Occipital lobe (tissue), 2 donors: ENCODE results near the gene KIF1A. TPM values are rescaled to one million over a fixed set of nuclear protein-coding genes. Genes with fewer than 3 reads are reported as not detected.

Experiments used
- DNase-seq: peaks from one replicate; lab custom pipeline; 2025; lab: John Stamatoyannopoulos, UW
- total RNA-seq: library from RNA; depleted of rRNA; stranded (reverse); fragments of >200 nt; gene quantifications from one replicate; pipeline ENCODE4 v1.2.3, GENCODE V29; 2014

The KIF1A gene
- total RNA-seq, 1 donor from 2014 or later = 219 TPM

DNA sequence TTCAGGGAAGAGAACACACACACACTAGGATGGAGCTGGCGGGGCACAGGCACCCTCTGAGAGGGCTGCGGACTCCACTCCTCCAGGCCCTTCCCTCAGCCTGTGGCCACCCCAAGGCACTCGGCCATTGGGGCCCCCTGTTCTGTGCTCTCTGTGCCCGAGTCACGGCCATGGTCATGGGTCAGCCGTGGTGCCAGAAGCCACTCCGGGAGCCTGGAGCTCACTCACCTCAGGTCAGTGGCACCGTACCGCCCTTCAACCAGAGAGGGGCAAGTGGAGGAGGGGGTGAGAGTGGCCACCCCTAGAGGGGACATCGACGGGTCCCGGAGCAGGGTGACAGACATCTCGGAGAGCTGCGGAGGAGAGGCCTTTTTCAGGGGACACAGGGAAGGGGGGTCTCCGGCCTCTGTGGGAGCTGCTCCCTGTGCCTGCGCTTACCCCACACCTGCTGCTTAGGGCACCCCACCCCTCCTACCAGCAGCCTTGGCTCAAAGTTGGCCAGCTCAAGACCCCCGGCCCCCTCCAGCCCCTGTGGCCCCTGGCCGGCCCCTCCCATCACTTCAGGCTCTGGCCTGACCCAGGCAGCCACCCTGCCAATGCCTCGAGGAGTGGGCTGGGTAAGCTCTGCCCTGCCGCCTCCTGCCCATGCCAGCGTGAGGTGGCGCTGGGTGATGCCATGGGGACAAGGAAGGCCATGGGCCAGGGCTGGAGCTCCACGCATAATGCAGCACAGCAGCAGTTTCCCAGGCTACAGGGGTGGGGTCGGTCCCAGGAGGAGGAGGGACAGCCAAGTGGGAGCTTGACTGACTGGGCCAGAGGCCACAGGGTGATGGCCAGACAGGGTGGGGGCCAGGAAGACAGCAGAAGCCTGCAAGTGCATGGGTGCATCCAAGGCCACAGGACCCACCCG is 99.1 kb downstream of the KIF1A start:
- DNase-seq = no peak

DNA sequence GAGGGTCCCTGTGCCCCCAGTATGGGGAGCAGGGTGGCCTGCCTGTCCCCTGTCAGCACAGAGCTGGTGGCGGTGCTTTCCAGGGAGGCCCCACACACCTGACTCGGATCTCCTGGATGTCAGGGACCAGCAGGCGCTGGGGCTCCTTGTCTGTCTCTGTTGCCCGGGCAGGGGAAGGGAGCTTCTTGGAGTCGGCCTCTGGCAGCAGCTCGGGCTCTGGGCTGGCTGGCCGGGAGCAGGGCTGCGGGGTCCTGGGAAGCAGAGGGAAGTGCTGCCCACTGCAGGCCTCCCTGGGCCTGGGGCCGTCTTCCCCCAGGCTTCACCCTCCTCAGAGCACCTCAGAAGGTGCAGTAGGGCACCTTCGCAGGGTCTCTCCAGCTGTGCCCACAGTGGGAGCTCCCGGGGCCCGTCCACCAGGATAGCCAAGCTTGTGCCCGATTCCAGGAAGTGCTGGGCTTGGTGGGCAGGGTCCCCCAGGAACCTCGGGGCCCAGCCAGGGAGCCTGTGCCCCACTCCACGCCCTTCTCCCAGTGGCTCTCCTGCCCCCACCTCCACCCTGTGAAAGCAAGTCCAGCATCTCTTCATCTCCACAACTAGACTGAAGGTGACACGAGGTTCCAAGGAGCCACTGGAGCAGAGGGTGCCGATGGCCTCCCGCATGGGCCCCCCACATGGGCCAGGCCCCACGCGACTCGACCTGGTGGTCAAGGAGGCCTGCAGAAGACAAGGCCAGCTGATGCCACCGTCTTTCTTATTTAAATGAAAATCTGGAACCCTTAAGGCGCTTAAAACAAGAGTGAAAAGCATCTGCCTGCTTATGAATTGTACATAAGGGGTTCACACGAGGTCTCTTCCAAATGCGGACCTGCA is 100.1 kb downstream of the KIF1A start:
- DNase-seq = no peak

DNA sequence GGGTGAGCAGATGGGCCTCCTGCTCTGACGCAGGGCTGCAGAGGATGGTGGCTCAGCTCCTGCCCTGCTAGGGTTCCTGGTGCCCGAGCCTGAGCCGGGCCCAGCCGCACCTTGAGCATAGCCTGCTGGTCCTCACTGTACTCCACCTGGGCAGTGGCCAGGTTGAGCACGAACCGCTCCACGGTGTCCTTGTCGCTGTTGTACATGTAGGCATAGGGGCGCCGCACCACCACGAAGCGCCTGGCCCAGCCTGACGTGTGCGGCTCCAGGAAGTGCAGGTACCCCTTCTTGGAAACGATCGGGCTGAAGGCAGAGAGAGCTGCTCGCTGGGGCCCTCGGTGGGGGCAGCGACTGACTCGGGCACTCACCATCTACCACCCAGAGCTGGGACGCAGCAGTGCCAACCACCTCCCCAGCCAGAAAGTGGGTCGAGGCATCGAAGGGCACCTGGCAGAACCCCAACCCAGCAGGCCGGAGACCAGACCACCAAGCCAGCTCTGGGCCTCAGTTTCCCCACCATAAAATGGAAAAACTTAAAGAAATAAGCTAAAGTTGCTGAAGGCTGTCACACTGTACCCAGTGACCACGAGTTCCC is 101.0 kb downstream of the KIF1A start:
- DNase-seq = no peak

DNA sequence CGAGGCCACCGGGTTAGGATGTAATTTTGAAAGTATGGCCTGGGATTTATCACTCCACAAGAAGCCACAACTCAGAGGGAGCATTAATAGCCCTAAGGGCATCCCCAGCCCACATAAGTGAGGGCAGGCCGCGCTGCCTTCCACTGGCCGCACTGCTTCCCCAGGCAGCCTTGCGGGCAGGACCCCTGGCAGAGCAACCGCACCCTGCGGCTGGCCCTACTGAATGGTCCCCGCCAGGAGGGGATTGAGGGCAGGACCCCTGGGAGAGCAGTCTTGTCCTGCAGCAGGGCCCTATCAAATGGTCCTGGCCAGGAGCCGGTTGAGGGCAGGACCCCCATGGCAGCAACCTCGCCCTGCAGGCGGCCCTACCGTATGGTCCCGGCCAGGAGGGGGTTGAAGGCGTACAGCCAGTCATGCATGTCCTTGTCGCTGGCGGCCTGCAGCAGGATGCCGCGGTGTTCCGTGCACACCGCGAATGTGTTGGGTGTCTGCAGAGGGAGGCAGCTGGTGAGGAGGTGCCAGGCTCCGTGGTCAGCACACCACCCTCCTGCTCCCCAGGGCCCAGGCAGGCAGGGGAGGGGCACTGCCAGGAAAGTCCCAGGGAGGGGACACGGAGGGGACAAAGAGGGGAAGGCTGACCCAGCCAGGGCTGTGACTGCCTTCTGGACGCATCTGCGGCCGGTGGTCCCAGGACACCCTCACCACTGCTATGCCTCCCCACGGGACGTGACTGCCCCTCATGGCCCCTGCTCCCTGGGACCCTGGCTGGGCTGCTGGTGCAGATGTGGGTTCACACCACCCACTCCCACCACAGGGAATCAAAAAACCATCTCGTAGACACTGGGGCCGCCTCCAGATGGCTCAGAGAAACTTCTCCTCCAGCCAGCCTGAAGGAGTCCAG is 102.1 kb downstream of the KIF1A start:
- DNase-seq = no peak

DNA sequence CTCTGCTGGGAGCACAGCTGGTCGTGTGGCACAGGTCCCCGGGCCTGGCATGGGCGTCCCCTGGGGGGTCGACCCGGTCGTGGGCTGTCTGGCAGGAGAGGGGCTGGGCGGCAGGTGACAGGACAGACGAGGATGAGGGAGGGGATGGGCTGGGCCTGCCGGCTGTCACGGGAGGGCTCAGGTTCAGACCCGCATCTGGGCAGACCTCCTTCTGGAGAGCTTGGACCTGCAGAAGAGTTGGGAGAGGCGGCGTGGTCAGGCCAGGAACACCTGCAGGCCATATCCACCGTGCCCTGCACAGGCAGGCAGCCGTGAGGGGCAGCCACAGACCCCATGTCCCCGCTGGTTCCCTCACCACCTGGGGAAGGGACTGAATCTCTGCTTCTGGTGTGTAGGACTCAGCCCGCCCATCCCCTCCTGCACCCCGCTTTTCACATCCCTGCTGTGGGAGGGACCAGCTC is 102.8 kb downstream of the KIF1A start:
- DNase-seq = no peak

DNA sequence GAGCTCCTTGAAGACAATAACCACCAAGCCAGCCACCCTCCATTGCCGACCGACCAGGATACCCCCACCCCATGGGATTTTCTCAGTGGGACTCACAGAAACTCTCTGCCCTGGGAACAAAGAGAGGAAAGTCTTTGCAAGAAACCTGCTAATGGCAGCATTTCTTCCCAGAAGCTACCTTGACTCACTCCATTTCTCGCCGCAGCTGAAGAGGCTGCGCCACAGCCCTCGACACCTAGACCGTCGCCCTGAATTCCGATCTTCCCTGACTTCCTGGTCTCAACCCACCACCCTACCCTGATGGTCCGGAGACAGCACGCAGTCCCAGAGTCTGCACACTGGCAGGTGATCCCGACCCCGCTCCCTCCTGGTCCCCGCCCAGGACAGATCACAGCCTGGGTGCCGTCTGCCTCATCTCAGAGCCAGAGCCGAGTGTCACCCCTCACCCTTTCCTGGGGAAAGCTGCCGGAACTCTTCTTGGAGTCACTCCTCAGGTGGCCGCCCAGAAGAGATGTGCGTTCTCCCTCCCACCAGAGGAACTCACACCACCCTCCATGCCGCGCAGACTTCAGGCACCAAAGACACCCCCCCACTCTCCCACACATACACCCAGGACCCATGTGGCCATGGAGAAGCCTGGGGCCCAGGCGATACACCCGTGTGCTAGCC is 103.8 kb downstream of the KIF1A start:
- no peak for DNase-seq

DNA sequence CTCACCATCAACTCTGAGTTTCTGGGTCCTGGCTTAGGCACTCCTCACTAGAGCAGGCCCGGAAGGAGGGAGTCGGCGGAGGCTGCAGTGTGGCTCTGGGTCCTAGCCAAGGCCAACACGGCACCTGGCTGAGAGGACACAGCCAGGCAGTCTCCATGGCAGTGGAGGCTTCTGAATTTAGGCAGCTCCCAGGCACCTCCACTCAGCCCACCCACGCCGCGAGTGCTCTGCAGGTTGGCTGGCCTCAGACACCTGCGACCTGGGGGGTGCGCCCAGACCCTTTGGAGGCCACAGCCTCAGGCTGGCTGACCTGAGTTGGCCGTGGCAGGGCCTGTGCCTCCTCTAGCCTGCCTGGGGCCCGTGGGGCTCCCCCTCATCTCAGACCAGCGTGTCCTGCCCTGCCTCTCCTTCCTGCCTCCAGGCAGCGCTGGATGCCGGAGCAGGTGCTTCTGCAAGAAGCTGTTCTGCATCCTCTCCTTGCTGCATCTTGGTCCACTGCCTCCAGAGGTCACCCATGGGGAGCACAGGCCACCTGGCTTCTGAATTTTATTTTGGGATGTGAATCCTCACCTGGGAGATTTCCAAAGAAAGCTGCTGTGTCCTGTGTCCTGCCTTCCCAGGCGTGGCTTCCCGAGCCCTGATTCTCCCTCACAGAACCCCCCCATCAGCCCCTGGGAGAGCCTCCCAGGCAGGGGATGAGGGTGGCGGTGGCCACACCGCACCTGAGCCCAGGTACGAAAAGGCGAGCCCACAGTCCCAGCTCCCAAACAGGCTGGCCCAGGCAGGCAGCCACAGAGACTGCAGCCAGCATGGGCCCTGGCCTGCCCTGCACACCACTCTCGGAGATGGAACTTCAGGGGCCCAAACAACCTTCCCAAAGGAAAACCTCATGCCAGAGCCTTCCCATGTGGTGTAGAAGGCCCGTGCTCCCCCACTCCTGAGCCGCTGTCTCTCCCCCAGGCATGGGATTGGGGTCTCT is 105.0 kb downstream of the KIF1A start:
- DNase-seq = no peak

DNA sequence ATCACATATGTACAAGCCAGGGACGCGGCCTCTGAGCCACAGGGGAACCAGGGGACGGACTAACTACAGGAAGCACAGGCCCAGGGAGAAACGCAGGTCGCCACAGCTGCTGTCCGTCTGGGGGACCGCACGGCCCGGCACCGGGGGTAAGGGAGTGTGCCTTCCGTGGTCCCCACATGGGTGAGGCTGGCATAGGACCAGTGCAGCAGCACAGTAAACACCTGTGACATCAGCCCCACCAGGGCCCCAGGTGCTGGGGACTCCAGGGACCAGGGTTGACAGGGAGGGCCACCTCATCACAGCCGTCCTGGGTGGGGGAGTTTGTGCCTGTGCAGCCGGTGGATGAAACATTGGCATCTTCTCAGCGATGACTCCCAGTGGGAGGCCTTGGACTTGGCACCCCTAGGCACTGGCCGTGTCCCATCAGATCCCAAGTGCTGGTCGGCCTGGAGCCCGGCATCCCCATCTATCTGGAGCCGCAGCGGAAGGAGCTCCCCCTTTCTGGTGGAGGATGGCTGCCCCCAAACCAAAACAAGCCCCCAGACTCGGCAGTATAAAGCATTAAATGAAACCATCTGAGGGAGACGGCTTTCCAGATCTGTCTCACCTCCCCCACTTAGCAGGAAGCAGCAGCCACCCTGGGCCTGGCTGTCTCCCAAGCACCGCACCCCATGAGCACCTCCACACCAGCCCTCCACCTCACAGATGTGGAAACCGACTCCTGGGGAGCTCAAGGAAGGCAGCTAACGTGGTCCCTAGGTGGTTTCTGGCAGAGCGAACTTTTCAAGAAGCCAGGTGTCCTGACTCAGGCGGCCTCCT is 105.9 kb downstream of the KIF1A start:
- no peak for DNase-seq

DNA sequence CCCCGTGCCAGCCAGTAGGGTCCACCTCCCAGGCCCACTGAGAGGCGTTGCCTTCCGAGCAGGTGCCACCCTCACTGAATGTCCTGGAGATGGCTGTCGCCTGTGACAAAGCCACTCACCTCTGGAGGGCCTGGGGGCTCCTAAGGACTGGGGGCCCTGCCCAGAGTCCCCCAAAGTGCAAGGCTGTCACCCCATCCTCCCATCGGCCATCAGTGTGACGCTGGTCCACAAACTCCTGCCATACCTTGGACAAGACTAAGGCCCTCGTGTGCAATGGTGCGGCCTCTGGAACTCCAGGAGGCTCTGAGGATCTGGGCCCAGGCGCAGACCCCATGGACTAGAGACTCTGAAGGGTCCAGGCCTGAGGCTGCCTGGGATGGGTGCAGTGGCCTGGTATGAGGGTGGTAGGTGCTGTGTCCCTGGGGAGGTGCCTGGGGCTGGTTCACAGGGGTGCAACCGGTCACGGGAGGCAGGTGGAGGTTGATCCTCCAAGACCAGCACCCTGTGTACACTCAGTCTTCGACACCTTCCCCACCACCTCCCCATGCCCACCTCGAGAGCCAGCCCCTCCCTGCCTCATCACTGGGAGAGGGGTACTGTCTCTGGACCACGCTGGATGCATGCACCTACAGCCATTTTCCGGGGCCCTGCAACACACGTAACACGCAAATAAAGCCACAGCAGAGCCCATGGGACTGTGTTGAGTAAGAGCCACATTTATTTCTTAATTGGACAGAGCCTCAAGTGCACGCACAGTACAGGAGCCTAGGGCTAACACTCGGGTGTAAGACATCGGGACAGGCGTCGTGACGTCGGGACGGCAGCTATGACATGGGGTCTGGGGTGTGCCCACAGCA is 106.7 kb downstream of the KIF1A start:
- no peak for DNase-seq

DNA sequence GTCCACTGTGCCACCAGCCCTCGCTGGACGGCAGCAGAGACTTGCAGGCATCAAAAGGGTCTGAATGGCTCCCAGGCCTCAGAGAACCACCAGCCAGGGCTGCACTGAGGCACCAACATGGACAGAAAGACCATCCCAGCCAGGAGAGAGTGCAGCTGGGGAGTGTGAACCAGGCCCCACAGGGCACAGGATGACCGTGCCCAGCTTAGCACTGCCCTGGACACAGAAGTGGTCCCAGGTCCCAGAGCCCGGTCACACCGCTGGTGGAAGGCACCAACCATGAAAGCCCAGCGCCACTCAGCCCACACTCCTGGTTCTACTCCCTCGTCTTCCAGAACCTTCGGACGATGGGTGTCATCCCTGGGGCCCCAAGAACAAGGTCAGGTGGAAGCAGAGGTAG is 107.9 kb downstream of the KIF1A start:
- DNase-seq = no peak

DNA sequence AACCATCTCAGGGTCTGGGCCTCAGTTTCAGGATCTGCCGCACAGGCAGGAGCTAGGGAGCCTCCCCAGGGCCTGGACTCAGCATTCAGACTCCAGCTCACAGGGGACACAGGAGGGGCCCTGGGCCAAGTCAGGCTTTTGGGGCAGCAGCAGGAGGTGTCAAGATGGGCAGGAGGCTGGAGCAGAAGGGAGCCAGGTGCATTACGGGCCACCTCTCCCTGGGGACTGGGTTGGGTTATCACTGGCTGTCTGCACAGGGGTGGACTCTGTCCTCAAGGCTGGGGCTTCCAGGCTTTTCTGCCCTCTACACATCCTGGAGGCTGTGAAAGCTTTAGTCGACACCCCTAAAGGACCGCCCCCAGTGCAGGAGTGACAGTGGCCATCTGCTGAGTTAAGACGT is 108.3 kb downstream of the KIF1A start:
- no peak for DNase-seq

DNA sequence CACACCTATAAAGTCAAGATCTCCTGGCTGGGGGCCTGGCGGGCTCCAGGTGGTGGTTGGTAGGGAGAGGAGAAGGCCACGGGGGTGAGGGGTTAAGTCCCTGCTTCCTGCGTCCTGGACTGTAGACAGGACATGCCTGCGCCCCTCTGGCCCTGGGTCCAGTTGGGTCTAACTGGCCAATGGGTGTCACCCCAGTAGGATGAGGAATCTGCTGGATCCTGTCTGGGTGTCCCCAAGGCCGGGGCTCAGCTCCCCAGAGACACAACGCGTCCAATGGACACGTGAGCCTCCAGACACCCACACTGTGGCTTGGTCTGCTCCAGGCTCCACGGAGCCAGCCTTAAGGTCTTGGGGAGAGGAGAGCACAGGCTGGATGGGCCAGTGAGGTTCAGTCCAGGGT is 108.7 kb downstream of the KIF1A start:
- DNase-seq = no peak

DNA sequence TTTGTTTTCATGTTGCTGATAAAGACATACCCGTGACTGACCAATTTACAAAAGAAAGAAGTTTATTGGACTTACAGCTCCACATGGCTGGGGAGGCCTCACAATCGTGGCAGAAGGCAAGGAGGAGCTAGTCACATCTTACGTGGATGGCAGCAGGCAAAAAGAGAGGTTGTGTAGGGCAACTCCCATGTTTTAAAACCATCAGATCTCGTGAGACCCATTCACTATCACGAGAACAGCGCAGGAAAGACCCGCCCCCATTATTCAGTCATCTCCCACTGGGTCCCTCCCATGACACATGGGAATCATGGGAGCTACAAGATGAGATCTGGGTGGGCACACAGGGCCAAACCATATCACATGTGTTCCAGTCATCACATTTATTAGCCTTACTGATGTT is 111.6 kb downstream of the KIF1A start:
- DNase-seq = no peak

DNA sequence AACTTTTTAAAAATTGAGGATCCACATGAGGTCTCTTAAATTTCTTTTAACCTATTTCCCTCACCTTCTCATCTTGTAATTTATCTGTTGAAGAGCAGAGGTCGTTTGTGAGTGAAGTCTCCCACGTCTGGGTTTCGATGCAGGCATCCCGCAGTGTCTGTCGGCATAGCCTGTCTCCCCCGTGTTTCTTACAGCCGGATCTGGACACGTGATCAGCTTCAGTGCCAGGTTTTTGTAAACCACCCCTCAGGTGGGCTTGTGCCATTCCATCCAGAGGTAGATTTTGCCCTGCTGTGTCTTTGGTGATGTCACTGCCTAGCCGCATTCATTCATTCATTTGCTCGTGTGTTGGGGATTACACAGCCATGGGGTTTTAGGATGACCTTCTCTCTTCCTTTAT is 112.2 kb downstream of the KIF1A start:
- DNase-seq = no peak

DNA sequence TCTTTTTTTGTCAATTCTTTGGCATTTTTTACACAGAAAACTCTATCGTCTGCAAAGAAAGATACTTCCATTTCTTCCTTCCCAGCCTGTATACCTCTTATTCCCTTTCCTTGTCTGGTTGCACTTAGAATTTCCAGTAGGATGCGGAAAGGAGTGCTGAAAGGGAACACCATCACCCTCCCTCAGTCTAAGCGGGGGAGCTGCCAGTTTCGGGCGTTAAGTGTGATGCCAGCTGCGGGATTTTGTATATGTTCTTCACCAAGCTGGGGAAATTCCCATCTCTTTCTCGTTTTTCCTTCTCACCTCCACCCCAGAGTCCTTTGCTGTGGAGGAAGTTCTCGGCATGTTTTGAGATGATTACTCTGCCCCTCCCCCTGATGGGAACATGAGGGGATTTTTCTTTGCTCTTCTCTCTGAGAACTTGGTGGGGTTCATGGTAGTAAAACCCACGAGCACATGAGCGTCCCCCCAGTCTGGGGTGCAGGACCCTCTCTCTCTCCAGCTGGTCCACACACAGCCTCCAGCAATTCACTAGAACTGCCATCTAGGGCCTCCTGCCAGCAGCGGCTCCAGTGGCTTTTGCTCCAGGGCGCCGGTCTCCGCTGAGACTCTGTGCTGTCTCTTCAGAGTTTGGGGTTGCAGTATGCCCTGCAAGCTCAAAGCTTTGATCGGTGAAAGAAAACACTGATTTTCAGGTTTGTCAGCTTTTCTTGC is 112.8 kb downstream of the KIF1A start:
- DNase-seq = no peak

DNA sequence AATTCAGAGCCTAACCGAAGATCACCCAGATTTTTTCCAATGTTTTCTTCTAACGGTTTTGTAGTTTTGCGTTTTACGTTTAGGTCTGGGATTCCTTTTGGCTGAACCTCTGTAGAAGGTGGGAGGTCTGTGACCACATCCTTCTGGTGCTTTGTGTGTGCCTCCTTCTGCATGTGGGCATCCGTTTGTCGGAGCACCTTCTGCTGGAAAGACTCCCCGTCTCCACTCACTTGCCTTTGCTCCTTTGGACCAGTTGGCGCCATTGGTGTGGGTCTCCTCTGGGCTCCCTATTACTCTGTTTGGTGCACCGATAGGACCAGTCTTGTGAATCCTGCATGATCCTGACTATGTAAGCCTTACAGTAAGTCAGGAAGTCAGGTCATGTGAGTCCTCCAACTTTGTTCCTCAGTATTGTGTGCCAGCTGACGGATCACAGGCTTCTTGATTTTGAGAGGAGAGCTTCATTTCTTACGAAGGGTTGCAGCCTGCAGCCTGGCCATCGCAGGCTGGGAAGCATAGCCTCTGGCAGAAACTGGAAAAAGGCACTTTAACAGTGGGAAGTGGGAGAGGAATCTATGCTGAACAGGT is 114.7 kb downstream of the KIF1A start:
- DNase-seq = no peak
